HG03378 (cell line): Measurements from ENCODE around the gene TSPYL6.
A peak's percentile ranks its signal among the peaks of the same experiment; 100 is the strongest.

ENCODE experiments used
- ATAC-seq: cut with Tn5 transposase; IDR thresholded peaks from one replicate; pipeline ENCODE4 v1.9.1; 2021; ENCODE audit warnings: mild to moderate bottlenecking, moderate library complexity; ENCODE audit not compliant: unreplicated experiment

The TSPYL6 gene

DNA sequence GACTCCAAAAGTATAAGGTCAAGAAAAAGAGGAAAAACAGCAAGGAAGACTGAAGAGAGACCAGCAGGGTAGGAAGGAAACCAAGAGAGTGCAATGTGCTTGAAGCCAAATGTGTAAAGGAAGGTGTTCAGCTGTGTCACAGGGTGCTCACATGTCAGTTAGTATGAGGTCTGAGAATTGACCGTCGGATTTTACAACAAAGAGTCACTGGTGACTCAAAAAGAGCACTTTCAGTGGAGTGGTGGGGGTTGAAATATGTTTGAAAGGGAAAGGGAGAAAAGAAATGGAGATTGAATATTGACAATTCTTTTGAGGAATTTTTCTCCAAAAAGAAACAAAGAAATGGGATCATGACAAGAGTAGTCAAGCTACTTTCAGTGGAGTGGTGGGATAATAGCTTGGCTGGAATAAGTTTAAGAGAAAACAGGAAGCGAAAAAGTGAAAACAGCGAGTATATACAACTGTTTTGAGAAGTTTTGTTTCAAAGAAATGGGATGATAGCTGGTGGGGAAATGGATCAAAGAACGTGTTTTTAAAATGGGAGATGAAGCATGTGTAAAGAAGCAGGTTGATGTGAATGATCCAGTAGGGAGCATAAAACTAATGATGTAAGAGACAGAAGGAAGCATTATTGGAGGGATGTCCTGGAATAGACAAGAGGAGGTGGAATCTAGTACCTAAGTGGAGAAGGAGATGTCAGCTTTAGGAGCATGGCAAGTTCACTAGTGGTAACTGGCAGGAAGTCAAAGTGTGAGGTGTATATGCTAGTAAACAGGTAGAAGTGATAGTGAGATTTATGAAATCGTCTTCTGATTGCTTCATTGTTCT is 3.6 kb upstream of the TSPYL6 start:
- ATAC-seq = peak; percentile 76

GRCh38 chr2:54258166-54258565 is 2.1 kb upstream of the TSPYL6 start:
- no peak for ATAC-seq

DNA sequence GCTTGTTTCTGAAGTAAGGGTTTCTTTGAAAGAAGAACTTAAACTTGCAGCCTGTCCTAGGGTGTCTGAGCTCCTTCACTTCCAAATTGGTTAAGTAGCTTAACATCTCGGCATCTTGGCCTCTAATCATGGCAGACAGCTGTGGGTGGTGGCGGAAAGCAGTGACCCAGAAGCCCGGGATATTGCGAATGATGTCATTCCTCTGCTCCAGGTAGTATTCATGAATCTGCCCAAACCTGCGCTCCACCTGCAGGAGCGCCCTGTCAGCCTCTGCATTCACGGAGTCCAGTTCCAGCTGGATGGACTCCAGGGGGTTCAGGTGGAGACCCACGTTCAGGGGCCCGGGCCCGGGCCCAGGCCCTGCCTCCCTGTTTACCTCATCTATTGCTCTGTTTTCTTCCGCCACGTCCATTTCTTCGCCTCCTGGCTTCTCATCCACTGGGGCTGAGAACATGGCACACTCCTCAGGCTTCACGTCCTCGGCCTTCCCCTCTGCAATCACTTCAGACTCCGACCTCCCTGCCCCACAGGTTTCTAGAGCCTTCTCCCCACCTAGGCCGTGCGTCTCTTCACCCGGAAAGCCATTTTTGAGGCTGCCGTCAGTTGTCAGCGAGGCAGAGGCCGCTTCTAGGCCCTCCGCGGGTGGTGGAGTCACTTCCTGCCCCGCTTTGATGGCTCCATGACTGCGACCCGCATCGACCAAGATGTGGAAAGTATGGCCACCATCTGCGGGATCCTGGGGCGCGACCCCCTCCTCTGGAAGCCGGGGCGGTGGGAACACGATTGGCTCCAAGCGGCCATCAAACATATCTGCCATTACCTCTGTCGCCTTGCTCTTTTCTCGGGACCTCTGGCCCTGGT is 569 bp downstream of the TSPYL6 start:
- no peak for ATAC-seq

- no peak for ATAC-seq
Observed at GRCh38 chr2:54254180-54254579, 1.8 kb downstream of the TSPYL6 start.

GRCh38 chr2:54249629-54250028 is 6.4 kb downstream of the TSPYL6 start:
- ATAC-seq = no peak

- no peak for ATAC-seq
Observed at GRCh38 chr2:54247115-54247514, 8.9 kb downstream of the TSPYL6 start.

- no peak for ATAC-seq
Observed at GRCh38 chr2:54240515-54241469, 15.2 kb downstream of the TSPYL6 start.

GRCh38 chr2:54239427-54239826 is 16.6 kb downstream of the TSPYL6 start:
- ATAC-seq = no peak

GRCh38 chr2:54237428-54237827 is 18.6 kb downstream of the TSPYL6 start:
- no peak for ATAC-seq

GRCh38 chr2:54233832-54234649 is 22.0 kb downstream of the TSPYL6 start:
- no peak for ATAC-seq

GRCh38 chr2:54228945-54229344 is 27.1 kb downstream of the TSPYL6 start:
- ATAC-seq = no peak

DNA sequence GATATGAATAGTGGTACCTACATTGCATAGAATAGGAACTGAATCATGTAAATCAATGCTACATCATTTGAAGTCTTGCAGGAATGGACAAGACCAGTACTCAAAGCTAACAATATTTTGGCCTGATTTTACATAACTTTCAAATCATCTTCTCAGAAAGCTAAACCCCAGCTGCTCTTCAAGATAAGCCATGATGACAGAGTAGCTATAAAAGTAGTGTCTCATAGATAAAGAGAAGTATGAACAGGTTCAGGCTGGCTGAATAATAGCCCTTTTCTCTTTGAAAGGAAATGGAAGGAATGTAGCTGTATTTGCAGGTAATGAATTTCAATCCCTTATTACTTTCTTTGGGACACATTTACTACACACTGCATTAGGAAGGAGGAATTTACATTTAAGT is 28.2 kb downstream of the TSPYL6 start:
- ATAC-seq = no peak

DNA sequence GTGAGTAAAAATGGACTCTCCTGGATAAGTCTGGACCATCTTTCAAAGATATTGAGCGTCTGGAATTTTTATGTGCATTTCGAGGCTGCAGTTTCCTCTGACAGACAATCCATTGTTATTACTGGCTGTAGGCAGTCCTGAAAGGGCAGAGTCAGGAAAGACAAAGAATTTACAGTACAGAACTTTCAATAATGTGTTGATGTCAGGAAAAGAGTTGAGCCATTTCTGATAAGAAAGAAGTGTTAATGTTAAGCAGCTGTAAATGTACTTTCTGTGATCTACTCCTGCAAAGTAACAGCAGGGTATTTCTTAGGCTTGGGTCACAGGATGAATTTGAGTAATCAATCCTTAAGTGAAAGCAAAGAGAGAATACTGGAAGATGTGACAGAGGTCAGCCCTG is 29.8 kb downstream of the TSPYL6 start:
- no peak for ATAC-seq

GRCh38 chr2:54224997-54225396 is 31.0 kb downstream of the TSPYL6 start:
- no peak for ATAC-seq

DNA sequence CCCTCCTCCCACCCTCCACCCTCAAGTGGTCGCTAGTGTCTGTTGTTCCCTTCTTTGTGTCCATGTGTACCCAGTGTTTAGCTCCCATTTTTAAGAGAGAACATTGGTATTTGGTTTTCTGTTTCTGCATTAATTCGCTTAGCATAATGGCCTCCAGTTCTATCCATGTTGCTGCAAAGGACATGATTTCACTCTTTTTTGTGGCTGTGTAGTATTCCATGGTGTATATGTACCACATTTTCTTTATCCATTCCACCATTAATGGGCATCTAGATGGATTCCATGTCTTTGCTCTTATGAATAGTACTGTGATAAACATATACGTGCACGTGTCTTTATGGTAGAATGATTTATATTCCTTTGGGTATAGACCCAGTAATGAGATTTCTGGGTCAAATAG is 42.9 kb downstream of the TSPYL6 start:
- ATAC-seq = no peak

DNA sequence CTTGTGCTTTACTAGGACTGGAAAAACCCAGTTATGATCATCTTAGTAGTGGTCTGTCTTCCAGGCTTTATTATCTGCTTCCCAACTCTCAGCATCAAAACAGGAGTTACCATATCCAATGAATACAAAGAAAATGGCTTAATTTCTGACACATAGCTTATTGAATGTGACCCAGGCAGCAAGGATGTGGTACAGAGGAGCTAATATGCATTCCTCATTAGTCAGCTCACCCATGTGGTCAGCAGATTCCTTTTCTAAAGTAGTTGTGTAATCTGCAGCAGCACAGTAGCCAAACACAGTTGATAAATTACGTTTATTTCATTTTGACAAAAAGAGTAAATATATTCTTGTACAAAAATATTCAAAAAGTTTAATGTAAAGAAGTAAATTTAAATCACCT is 43.6 kb downstream of the TSPYL6 start:
- no peak for ATAC-seq

- no peak for ATAC-seq
Observed at GRCh38 chr2:54209379-54209778, 46.6 kb downstream of the TSPYL6 start.

DNA sequence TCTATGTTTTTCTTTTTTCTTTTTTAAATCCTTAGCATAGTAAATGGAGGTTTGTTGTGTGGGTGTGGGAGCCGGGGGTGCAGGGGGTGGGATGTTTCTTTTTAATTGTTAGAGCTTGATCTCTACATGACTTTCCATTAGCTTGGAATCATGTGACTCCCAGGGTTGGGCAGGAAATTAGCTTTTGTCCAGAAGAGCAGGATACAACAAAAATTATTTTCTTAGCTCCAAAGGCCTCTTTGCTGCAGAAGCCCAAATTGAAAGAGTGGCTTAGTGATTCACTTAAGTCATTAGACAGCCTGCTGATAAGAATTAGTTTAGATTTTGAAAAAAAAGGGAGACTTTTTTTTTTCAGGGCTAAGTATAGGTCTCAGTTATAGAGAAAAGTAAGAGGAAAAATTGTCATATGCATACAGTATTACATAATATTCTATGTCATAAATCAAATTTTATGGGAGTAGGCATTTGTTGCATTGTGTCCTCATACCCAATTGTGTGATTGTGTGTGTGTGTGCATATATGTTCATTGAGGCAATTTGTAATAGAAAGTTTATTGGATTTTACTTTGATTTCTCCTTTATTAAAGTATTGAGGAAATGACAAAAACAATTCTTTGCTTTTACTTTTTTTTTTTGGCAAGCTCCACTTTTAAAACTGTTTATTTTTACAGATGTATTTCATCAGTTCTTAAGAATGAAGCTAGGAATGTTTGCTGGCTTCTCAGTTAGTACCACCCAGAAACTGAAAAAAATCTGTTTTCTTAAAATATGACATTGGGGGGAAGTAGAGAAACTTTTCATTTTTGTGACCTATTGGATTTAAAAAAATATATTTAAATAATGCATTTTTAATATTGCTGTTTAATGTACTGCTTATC is 47.4 kb downstream of the TSPYL6 start:
- no peak for ATAC-seq

- ATAC-seq = no peak
Observed at GRCh38 chr2:54207666-54208195, 48.3 kb downstream of the TSPYL6 start.
